Suprapubic skin (tissue), 3 donors: ENCODE data around the gene DSCAM.

Experiments used
- EP300 ChIP-seq: sonication (generic); formaldehyde crosslinking; IDR thresholded peaks from one replicate; pipeline ENCODE4 v1.6.1; 2017; ENCODE audit warnings: antibody characterized with exemption
- POLR2A ChIP-seq, 2 donors: fragments of 450-650 bp; IDR thresholded peaks; one replicate each; pipeline ENCODE4 v1.6.1; 2017; ENCODE audit warnings: antibody characterized with exemption in 2 of 2, mild to moderate bottlenecking in 2 of 2, moderate library complexity in 2 of 2
- TF ChIP-seq, protein P1 (sequence below), 2 donors: fragments of 200-600 bp in 1 of 2; fragments of 450-650 bp in 1 of 2; sonication (generic) in 1 of 2; IDR thresholded peaks; one replicate each; pipeline ENCODE4 v1.5.1; 2016 to 2019; ENCODE audit warnings: antibody characterized with exemption in 2 of 2, mild to moderate bottlenecking in 1 of 2, moderate library complexity in 1 of 2

- TF ChIP-seq, protein P1, sequence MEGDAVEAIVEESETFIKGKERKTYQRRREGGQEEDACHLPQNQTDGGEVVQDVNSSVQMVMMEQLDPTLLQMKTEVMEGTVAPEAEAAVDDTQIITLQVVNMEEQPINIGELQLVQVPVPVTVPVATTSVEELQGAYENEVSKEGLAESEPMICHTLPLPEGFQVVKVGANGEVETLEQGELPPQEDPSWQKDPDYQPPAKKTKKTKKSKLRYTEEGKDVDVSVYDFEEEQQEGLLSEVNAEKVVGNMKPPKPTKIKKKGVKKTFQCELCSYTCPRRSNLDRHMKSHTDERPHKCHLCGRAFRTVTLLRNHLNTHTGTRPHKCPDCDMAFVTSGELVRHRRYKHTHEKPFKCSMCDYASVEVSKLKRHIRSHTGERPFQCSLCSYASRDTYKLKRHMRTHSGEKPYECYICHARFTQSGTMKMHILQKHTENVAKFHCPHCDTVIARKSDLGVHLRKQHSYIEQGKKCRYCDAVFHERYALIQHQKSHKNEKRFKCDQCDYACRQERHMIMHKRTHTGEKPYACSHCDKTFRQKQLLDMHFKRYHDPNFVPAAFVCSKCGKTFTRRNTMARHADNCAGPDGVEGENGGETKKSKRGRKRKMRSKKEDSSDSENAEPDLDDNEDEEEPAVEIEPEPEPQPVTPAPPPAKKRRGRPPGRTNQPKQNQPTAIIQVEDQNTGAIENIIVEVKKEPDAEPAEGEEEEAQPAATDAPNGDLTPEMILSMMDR (IDR thresholded peaks at IDR 0.05): no peak
- TF ChIP-seq EP300 (no peak), POLR2A (IDR thresholded peaks at IDR 0.05) (no peak)
These were observed 210.9 kb downstream of the DSCAM start for GRCh38 chr21:40636026-40636425.
